AG04450 (cell line): ENCODE data around the gene KLRK1. TPM values are rescaled to one million over a fixed set of nuclear protein-coding genes. Genes with fewer than 3 reads are reported as not detected.
A peak's percentile ranks its signal among the peaks of the same experiment; 100 is the strongest.
"Not testable (repeated sequence)": the region's sequence is repeated elsewhere in the genome, so short reads cannot be mapped to it uniquely, and the experiment has no call there.

Experiments
- CTCF ChIA-PET: fragments of 300-600, 350-600 bp; formaldehyde crosslinking; extraction: SDS; loops from one replicate; lab custom pipeline; 2022; ENCODE audit warnings: antibody characterized with exemption, inconsistent platforms; lab: Charles Lee
- POLR2A ChIA-PET: fragments of 350-600 bp; formaldehyde crosslinking; extraction: SDS; loops from one replicate; lab custom pipeline; 2021; ENCODE audit warnings: antibody characterized with exemption, inconsistent platforms; lab: Yijun Ruan, JAX
- DNase-seq: peaks from one replicate; pipeline ENCODE4 v3.0.0-alpha.2; 2011; ENCODE audit warnings: low read depth, low spot score
- H3K27ac ChIP-seq: one replicate; pipeline ENCODE4 v1.5.1; 2012; ENCODE audit warnings: low read depth, low read length, control low read depth
- H3K27me3 ChIP-seq: one replicate; pipeline ENCODE4 v1.6.0; 2012; ENCODE audit warnings: low read length; ENCODE audit not compliant: control insufficient read depth, insufficient read depth
- H3K4me3 ChIP-seq: 2 replicates; pipeline ENCODE4 v1.5.1; 2011; ENCODE audit warnings: mild to moderate bottlenecking, low read depth, low read length, control low read depth
- H3K9me3 ChIP-seq: 2 replicates; pipeline ENCODE4 v1.5.1; 2012; ENCODE audit warnings: low read length; ENCODE audit not compliant: control insufficient read depth, insufficient read depth
- CTCF ChIP-seq: IDR thresholded peaks from 2 replicates; pipeline ENCODE4 v1.5.1; 2011; ENCODE audit warnings: low read depth, low read length, control low read depth, inconsistent platforms
- polyA plus RNA-seq: library from polyadenylated mRNA; depleted of rRNA; stranded (reverse); fragments of >200 nt; gene quantifications from 2 replicates; pipeline ENCODE4 v1.2.3, GENCODE V29; 2011

KLRK1 gene
- polyA plus RNA-seq, 1 experiment = not detected

- Histone ChIP-seq H3K9me3 (no peaks in the 10 kb centered on the region), H3K4me3 (no peak overlapping the region), H3K27me3 (no peaks in the 10 kb centered on the region), H3K27ac (no peak overlapping the region)
- TF ChIP-seq CTCF = no peak
- ChIA-PET POLR2A (no interaction called here), CTCF (no interaction called here)
- DNase-seq = no peak
Measured at GRCh38 chr12:10400829-10401228, 11.0 kb upstream of the KLRK1 start.

- no peak for TF ChIP-seq CTCF
- no peak overlapping the region for H3K27ac ChIP-seq
- POLR2A ChIA-PET = no interaction called here
- DNase-seq = no peak
- H3K9me3 ChIP-seq = no peaks in the 10 kb centered on the region
- no peak overlapping the region for H3K4me3 ChIP-seq
- CTCF ChIA-PET = no interaction called here
- H3K27me3 ChIP-seq = no peaks in the 10 kb centered on the region
Measured at GRCh38 chr12:10398168-10398567, 8.3 kb upstream of the KLRK1 start.

DNA sequence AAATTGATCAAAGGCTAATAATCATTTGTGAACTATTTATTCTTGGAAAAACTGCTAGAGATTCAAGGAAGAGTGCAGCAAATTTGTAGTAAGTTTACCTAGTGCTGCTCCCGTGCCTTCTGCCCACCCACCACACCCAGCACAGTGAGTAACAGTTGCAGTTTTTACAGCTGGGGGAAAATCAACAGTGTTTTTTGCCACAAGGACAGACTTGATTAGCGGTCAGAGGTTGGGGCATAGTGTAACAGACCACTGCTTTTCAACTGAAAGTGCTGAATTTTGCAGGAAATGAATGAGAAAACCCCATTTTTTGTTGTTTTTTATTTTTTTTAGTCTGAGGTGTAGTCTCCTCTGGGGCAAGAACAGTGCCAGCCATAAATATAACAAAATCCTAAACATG lies 7.5 kb upstream of the KLRK1 start:
- Histone ChIP-seq H3K27ac (no peak overlapping the region), H3K27me3 (no peaks in the 10 kb centered on the region), H3K9me3 (no peaks in the 10 kb centered on the region), H3K4me3 (no peak overlapping the region)
- no peak for DNase-seq
- ChIA-PET CTCF (no interaction called here), POLR2A (interaction anchor here (0.6 kb wide), 1 partner anchor 277 kb away, joined by 7 read pairs; no protein-coding TSS in a partner anchor)
- no peak for TF ChIP-seq CTCF

DNA sequence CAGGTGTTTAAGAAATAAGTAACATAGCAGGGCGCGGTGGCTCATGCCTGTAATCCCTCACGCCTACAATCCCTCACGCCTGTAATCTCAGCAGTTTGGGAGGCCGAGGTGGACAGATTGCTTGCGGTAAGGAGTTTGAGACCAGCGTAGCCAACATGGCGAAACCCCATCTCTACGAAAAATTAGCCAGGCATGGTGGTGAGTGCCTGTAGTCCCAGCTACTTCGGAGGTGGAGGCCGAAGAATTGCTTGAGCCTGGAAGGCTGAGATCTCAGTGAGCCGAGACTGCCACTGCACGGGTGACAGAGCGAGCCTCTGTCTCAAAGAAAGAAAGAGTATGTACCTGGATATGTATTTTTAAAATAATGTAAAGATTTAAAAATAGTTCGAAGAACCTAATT lies 6.3 kb upstream of the KLRK1 start:
- POLR2A ChIA-PET, DNase-seq, H3K27ac ChIP-seq, H3K27me3 ChIP-seq, H3K9me3 ChIP-seq, H3K4me3 ChIP-seq, CTCF ChIA-PET: not testable (repeated sequence)

GRCh38 chr12:10395390-10395998 lies 5.7 kb upstream of the KLRK1 start:
- Histone ChIP-seq H3K4me3 (no peak overlapping the region), H3K27ac (no peak overlapping the region), H3K27me3 (no peaks in the 10 kb centered on the region), H3K9me3 (no peaks in the 10 kb centered on the region)
- no peak for TF ChIP-seq CTCF
- POLR2A ChIA-PET = no interaction called here
- DNase-seq = peak; percentile 23
- CTCF ChIA-PET = no interaction called here

GRCh38 chr12:10394531-10395152 lies 4.8 kb upstream of the KLRK1 start:
- CTCF ChIA-PET, POLR2A ChIA-PET, H3K27ac ChIP-seq, H3K4me3 ChIP-seq, H3K27me3 ChIP-seq, DNase-seq, H3K9me3 ChIP-seq: not testable (repeated sequence)
